SK-N-SH (cell line): ENCODE results near the gene FAM184A. TPM values are rescaled to one million over a fixed set of nuclear protein-coding genes. Genes with fewer than 3 reads are reported as not detected.
A peak's percentile ranks its signal among the peaks of the same experiment; 100 is the strongest.

Source experiments
- CTCF ChIA-PET: fragments of 300-600, 350-600 bp; formaldehyde crosslinking; extraction: SDS; loops from one replicate; lab custom pipeline; 2021; lab: Yijun Ruan, JAX
- POLR2A ChIA-PET: fragments of 350-600 bp; sonication (Branson Sonifier 250); formaldehyde crosslinking; extraction: SDS; loops from one replicate; lab custom pipeline; 2020; ENCODE audit warnings: antibody characterized with exemption, inconsistent platforms; lab: Yijun Ruan, JAX
- DNase-seq: peaks from one replicate; pipeline ENCODE4 v3.0.0; 2012
- H2AFZ ChIP-seq: fragments of 200-600 bp; sonication (generic); 2 replicates; pipeline ENCODE4 v1.8.1; 2016; ENCODE audit warnings: antibody characterized with exemption, mild to moderate bottlenecking, low read depth
- H3F3A ChIP-seq: fragments of 200-600 bp; sonication (generic); replicated peaks from 2 replicates; pipeline ENCODE3; 2016; ENCODE audit warnings: antibody characterized with exemption, mild to moderate bottlenecking; ENCODE audit not compliant: insufficient read depth
- H3K27ac ChIP-seq, 2 experiments: fragments of 200-500 bp in 1 of 2; fragments of 200-600 bp in 1 of 2; sonication (Bioruptor generic) in 1 of 2; sonication (generic), shearing (Covaris generic) in 1 of 2; 2 replicates each; pipeline versions ENCODE4 v1.5.1 to v1.6.1; 2014 to 2016; ENCODE audit warnings: low read depth in 2 of 2, inconsistent platforms in 1 of 2, low read length in 1 of 2, mild to moderate bottlenecking in 1 of 2, mixed read lengths in 1 of 2
- H3K27me3 ChIP-seq: fragments of 200-600 bp; sonication (generic), shearing (Covaris generic); 2 replicates; pipeline ENCODE4 v1.6.1; 2016; ENCODE audit warnings: mixed run types; ENCODE audit not compliant: insufficient read depth
- H3K36me3 ChIP-seq, 2 experiments: fragments of 200-500 bp in 1 of 2; fragments of 200-600 bp in 1 of 2; sonication (Bioruptor generic) in 1 of 2; sonication (generic) in 1 of 2; replicated peaks in 1 of 2; 2 replicates each; pipeline versions ENCODE3 to v1.5.1; 2014 to 2016; ENCODE audit warnings: low read length in 1 of 2, mild to moderate bottlenecking in 1 of 2; ENCODE audit not compliant: insufficient read depth in 2 of 2, control insufficient read depth in 1 of 2
- H3K4me1 ChIP-seq, 2 experiments: fragments of 200-500 bp in 1 of 2; fragments of 200-600 bp in 1 of 2; sonication (Bioruptor generic) in 1 of 2; sonication (generic), shearing (Covaris generic) in 1 of 2; 2 replicates each; pipeline versions ENCODE4 v1.5.1 to v1.6.1; 2014 to 2016; ENCODE audit warnings: low read depth in 1 of 2, low read length in 1 of 2, mixed run types in 1 of 2; ENCODE audit not compliant: insufficient read depth in 2 of 2, control insufficient read depth in 1 of 2
- H3K4me2 ChIP-seq: fragments of 200-600 bp; sonication (generic), shearing (Covaris generic); 2 replicates; pipeline ENCODE4 v1.6.1; 2017; ENCODE audit warnings: mixed run types
- H3K4me3 ChIP-seq, 2 experiments: fragments of 200-500 bp in 1 of 2; fragments of 200-600 bp in 1 of 2; sonication (Bioruptor generic) in 1 of 2; sonication (generic), shearing (Covaris generic) in 1 of 2; 2 replicates each; pipeline versions ENCODE4 v1.5.1 to v1.8.1; 2014 to 2016; ENCODE audit warnings: low read depth in 2 of 2, inconsistent platforms in 1 of 2, low read length in 1 of 2, mild to moderate bottlenecking in 1 of 2, mixed read lengths in 1 of 2, moderate library complexity in 1 of 2
- H3K79me2 ChIP-seq: fragments of 200-600 bp; sonication (generic); 2 replicates; pipeline ENCODE4 v1.8.1; 2017; ENCODE audit warnings: mild to moderate bottlenecking; ENCODE audit not compliant: insufficient read depth
- H3K9ac ChIP-seq: fragments of 200-600 bp; sonication (generic); 2 replicates; pipeline ENCODE4 v1.6.1; 2017; ENCODE audit warnings: mixed run types
- H3K9me2 ChIP-seq: fragments of 200-600 bp; sonication (generic); 2 replicates; pipeline ENCODE4 v1.6.1; 2017; ENCODE audit warnings: mixed run types
- H3K9me3 ChIP-seq: fragments of 200-600 bp; sonication (generic); 2 replicates; pipeline ENCODE4 v1.6.1; 2017; ENCODE audit warnings: mixed run types, mild to moderate bottlenecking, moderate library complexity
- H4K20me1 ChIP-seq: fragments of 200-600 bp; sonication (generic); 2 replicates; pipeline ENCODE4 v1.6.1; 2017; ENCODE audit warnings: mild to moderate bottlenecking, mixed run types; ENCODE audit not compliant: insufficient read depth
- CHD2 ChIP-seq: fragments of 150-350 bp; IDR thresholded peaks from 2 replicates; pipeline ENCODE4 v1.6.1; 2018; ENCODE audit warnings: low read length; ENCODE audit not compliant: partially characterized antibody
- EP300 ChIP-seq, 2 experiments: IDR thresholded peaks; 2 replicates each; pipeline versions ENCODE4 v1.4.0 to v1.6.1; 2012; ENCODE audit warnings: borderline replicate concordance in 1 of 2, low read depth in 1 of 2, low read length in 1 of 2
- FOXM1 ChIP-seq: IDR thresholded peaks from 2 replicates; pipeline ENCODE4 v1.4.0; 2012; ENCODE audit warnings: low read depth, mild to moderate bottlenecking
- MAX ChIP-seq: IDR thresholded peaks from 2 replicates; pipeline ENCODE4 v1.4.0; 2012; ENCODE audit warnings: low read depth
- POLR2AphosphoS5 ChIP-seq: IDR thresholded peaks from 2 replicates; pipeline ENCODE4 v1.6.1; 2012; ENCODE audit warnings: low read depth, low read length
- SIN3A ChIP-seq: IDR thresholded peaks from 2 replicates; pipeline ENCODE4 v1.6.1; 2012; ENCODE audit warnings: low read depth, mild to moderate bottlenecking, low read length, moderate library complexity, borderline replicate concordance
- TAF1 ChIP-seq: IDR thresholded peaks from 2 replicates; pipeline ENCODE4 v1.6.1; 2012; ENCODE audit warnings: low read depth, mild to moderate bottlenecking, low read length, moderate library complexity, borderline replicate concordance
- USF2 ChIP-seq: fragments of 150-350 bp; IDR thresholded peaks from 2 replicates; pipeline ENCODE4 v1.6.1; 2017; ENCODE audit warnings: antibody characterized with exemption, low read length, low read depth, borderline replicate concordance
- WGBS: methylation state at CpG from one replicate; pipeline ENCODE4 v1.1.6; 2017; ENCODE audit warnings: low lambda C conversion rate; 5-methylcytosine and 5-hydroxymethylcytosine counted together
- polyA plus RNA-seq, 3 experiments: library from polyadenylated mRNA; depleted of rRNA; stranded (reverse); fragments of >200 nt; gene quantifications; 2 replicates each; pipeline ENCODE4 v1.2.3, GENCODE V29; 2012
- TF ChIP-seq, protein P1 (sequence below): IDR thresholded peaks from 2 replicates; pipeline ENCODE4 v1.6.1; 2012; ENCODE audit warnings: mild to moderate bottlenecking, low read depth, low read length, moderate library complexity

The FAM184A gene
- polyA plus RNA-seq, 1 of the 3 experiments (the other 2 are of a cell fraction), result 0.38 TPM

DNA sequence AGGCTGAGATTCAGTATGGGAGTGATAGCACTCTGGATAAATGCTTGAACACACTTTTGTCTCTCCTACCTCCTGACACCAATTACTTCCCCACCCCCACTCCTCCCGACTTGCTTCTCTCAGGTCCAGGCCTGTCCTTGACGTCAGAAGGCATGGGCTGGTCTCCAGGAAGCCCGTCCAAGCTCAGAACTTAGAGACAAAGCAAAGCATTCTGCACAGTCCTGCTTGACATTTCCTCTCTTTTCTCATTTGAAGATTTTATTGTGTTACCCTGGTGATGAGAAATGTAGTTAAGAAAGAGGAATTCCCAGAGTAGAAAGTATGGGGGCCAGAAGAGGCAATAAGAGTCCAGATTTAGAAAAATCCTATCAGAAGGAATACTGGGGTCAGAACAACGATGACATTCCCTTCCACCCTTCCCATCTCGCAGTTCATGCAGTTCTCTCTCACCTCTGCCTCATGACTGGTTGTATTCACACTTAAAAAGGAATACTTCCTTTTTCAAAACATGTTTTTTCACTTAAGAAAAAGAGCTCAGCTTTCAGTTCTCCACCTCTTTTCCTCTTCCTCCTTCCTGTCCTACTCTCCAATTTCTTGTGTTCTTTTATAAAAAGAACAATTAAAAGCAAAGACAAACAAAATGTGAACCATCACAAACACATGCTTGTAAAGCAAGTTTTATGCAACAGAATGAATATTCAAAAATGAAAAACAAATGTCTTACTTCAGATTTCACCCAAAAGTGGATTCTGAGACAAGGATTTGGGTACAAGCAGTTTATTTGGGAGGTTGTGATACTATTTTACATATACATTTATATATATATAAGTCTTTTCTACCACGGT, 18.5 kb upstream of the FAM184A start:
- no peak for TF ChIP-seq EP300 (IDR thresholded peaks at IDR 0.05; ENCODE audit: borderline replicate concordance in 1 of 2, low read depth in 1 of 2, low read length in 1 of 2)
- no peak for TF ChIP-seq USF2
- TF ChIP-seq MAX, result no peak
- no peak for TF ChIP-seq POLR2AphosphoS5
- no peak for TF ChIP-seq TAF1
- no peak for TF ChIP-seq CHD2
- no peak for TF ChIP-seq SIN3A
- Histone ChIP-seq H4K20me1 (no peaks in the 10 kb centered on the region), H3K4me3 (no peak overlapping the region), H3K9me3 (no peaks in the 10 kb centered on the region), H3K79me2 (no peaks in the 10 kb centered on the region), H3K9me2 (no peaks in the 10 kb centered on the region), H3K4me1 (no peaks in the 10 kb centered on the region; a peak in 1 of 4 replicates), H3K4me2 (no peak overlapping the region), H3K27me3 (no peaks in the 10 kb centered on the region), H3K36me3 (no peaks in the 10 kb centered on the region), H3K9ac (no peak overlapping the region), H3F3A (no peaks in the 10 kb centered on the region), H3K27ac (no peak overlapping the region), H2AFZ (no peak overlapping the region)
- DNase-seq, result no peak
- CTCF ChIA-PET, result interaction anchor here (1.2 kb wide), 1 partner anchor 129 kb away, joined by 3 read pairs; no protein-coding TSS in a partner anchor
- 48% methylated on average over 6 of the region's 6 CpGs for WGBS
- POLR2A ChIA-PET, result no interaction called here

DNA sequence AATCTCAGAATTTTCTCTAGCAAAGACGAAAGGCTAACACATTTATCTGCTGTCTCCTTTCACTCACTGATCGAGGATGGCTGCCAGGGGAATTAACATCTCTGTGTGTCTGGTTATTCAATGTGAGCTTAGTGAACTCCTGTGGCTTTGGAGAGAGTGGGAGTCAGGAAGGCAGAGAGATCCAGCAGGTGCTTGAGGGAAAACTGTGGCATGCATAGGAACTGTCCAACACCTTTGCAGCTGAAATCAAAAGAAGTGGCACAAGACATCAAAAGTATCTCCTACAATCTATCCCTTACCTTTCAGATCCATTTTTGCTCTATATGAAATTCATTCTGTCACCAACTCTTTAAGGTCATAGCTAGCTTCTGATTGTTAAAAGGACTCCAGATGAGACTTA, 11.8 kb upstream of the FAM184A start:
- no peaks in the 10 kb centered on the region for H4K20me1 ChIP-seq
- no peaks in the 10 kb centered on the region for H3K9me3 ChIP-seq
- H3K4me1 ChIP-seq, result no peaks in the 10 kb centered on the region
- no peak for TF ChIP-seq FOXM1
- TF ChIP-seq, protein P1, sequence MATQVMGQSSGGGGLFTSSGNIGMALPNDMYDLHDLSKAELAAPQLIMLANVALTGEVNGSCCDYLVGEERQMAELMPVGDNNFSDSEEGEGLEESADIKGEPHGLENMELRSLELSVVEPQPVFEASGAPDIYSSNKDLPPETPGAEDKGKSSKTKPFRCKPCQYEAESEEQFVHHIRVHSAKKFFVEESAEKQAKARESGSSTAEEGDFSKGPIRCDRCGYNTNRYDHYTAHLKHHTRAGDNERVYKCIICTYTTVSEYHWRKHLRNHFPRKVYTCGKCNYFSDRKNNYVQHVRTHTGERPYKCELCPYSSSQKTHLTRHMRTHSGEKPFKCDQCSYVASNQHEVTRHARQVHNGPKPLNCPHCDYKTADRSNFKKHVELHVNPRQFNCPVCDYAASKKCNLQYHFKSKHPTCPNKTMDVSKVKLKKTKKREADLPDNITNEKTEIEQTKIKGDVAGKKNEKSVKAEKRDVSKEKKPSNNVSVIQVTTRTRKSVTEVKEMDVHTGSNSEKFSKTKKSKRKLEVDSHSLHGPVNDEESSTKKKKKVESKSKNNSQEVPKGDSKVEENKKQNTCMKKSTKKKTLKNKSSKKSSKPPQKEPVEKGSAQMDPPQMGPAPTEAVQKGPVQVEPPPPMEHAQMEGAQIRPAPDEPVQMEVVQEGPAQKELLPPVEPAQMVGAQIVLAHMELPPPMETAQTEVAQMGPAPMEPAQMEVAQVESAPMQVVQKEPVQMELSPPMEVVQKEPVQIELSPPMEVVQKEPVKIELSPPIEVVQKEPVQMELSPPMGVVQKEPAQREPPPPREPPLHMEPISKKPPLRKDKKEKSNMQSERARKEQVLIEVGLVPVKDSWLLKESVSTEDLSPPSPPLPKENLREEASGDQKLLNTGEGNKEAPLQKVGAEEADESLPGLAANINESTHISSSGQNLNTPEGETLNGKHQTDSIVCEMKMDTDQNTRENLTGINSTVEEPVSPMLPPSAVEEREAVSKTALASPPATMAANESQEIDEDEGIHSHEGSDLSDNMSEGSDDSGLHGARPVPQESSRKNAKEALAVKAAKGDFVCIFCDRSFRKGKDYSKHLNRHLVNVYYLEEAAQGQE, result peak; percentile 92
- H3K36me3 ChIP-seq, result no peaks in the 10 kb centered on the region
- H3K79me2 ChIP-seq, result no peaks in the 10 kb centered on the region
- no peak overlapping the region for H3K4me3 ChIP-seq
- H3K27ac ChIP-seq, result no peak overlapping the region
- 7% methylated on average over 2 of the region's 2 CpGs for WGBS
- H3F3A ChIP-seq, result no peaks in the 10 kb centered on the region
- ChIA-PET POLR2A (no interaction called here), CTCF (interaction anchor here (2.2 kb wide), 1 partner anchor 20 kb away, joined by 9 read pairs; no protein-coding TSS in a partner anchor)
- H3K9ac ChIP-seq, result no peak overlapping the region
- no peaks in the 10 kb centered on the region for H3K9me2 ChIP-seq
- no peak overlapping the region for H2AFZ ChIP-seq
- DNase-seq, result no peak
- no peaks in the 10 kb centered on the region; the same call in 1 of the 2 replicates for H3K27me3 ChIP-seq
- no peak overlapping the region for H3K4me2 ChIP-seq
